Body of pancreas (tissue), 4 donors: ENCODE measurements around the gene SNX25. TPM values are rescaled to one million over a fixed set of nuclear protein-coding genes. Genes with fewer than 3 reads are reported as not detected.
A peak's percentile ranks its signal among the peaks of the same experiment; 100 is the strongest.
"Not testable (repeated sequence)": the region's sequence is repeated elsewhere in the genome, so short reads cannot be mapped to it uniquely, and the experiment has no call there.

Experiments used
- ATAC-seq: fragments of 150-250 bp; one replicate; pipeline ENCODE4 v1.9.1; 2016
- DNase-seq, 4 donors: peaks; one replicate each; pipeline ENCODE4 v3.0.0-alpha.2; 2019
- H3K27ac ChIP-seq, 4 donors: fragments of 200-600 bp; sonication (generic); 1 replicate in 3 of 4; 2 replicates in 1 of 4; pipeline versions ENCODE4 v1.5.1 to v1.6.1; 2016 to 2019; ENCODE audit warnings: mild to moderate bottlenecking in 1 of 4, mixed read lengths in 1 of 4, moderate library complexity in 1 of 4
- H3K27me3 ChIP-seq, 2 donors: fragments of 200-600 bp; sonication (generic); one replicate each; pipeline ENCODE4 v1.6.0; 2016; ENCODE audit warnings: mild to moderate bottlenecking in 1 of 2
- H3K36me3 ChIP-seq, 2 donors: fragments of 200-600 bp; sonication (generic); replicated peaks in 1 of 2; 2 replicates each; pipeline ENCODE4 v1.5.1; 2016; ENCODE audit warnings: low read depth in 2 of 2; ENCODE audit not compliant: insufficient read depth in 1 of 2
- H3K4me1 ChIP-seq: fragments of 200-600 bp; sonication (generic); one replicate; pipeline ENCODE4 v1.6.0; 2016
- H3K4me3 ChIP-seq, 2 donors: fragments of 200-600 bp; sonication (generic); 1 replicate in 1 of 2; 2 replicates in 1 of 2; pipeline ENCODE4 v1.5.1; 2016 to 2019
- H3K9me3 ChIP-seq, 3 donors: fragments of 200-600 bp; sonication (generic); 1 replicate in 2 of 3; 2 replicates in 1 of 3; pipeline ENCODE4 v1.5.1; 2016
- CTCF ChIP-seq, 7 experiments: fragments of 450-650 bp in 4 of 7; fragments of 200-600 bp in 3 of 7; sonication (generic) in 3 of 7; IDR thresholded peaks; one replicate each; pipeline ENCODE4 v1.5.1; 2016 to 2019; ENCODE audit warnings: antibody characterized with exemption in 7 of 7
- POLR2A ChIP-seq, 3 donors: fragments of 450-650 bp; IDR thresholded peaks; one replicate each; pipeline ENCODE4 v1.6.1; 2016; ENCODE audit warnings: antibody characterized with exemption in 3 of 3, mild to moderate bottlenecking in 2 of 3
- WGBS, 2 donors: methylation state at CpG; one replicate each; pipeline ENCODE4 v1.1.5; 2017; 5-methylcytosine and 5-hydroxymethylcytosine counted together
- intact Hi-C: fragments of 100-400 bp; cut with DNase I; formaldehyde crosslinking; loops from one replicate; pipeline ENCODE4 v1.15.1; 2023
- total RNA-seq, 2 donors: library from RNA; depleted of rRNA; stranded (reverse); fragments of >200 nt; gene quantifications; one replicate each; pipeline ENCODE4 v1.1.0, GENCODE V29; 2016

The SNX25 gene
- total RNA-seq, 2 donors from 2014 or later = 16.6 to 25.7 TPM

DNA sequence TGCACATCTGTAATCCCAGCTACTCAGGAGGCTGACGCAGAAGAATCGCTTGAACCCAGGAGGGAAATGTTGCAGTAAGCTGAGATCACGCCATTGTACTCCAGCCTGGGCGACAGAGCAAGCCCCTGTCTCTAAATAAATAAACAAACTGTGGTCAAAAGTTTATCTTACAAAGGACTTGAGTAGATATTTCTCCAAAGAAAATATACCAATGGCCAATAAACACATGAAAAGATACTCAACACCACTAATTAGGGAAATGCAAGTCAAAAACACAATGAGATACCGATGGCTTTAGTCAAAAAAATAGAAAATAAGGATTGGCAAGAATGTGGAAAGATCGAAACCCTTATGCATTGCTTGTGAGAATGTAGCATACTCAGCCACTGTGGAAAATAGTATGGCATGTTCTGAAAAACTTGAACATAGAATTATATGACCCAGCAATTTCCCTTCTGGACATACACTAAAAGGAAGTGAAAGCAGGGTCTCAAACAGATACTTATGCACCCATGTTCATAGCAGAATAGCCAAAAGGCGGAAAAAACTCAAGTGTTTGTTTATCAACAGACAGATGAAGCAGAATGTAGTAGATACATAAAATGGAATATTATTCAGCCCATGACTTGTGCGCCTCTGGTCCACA lies 3.6 kb upstream of the SNX25 start:
- no peak overlapping the region for H3K4me3 ChIP-seq
- 87 to 88% methylated on average over 8 of the region's 8 CpGs for WGBS, 2 donors
- TF ChIP-seq POLR2A (IDR thresholded peaks at IDR 0.05) = no peak
- TF ChIP-seq CTCF (IDR thresholded peaks at IDR 0.05) = no peak
- no peaks in the 10 kb centered on the region for H3K27me3 ChIP-seq
- no peaks in the 10 kb centered on the region for H3K9me3 ChIP-seq
- ATAC-seq (no peak), DNase-seq (no peak)
- no peak overlapping the region for H3K27ac ChIP-seq
- intact Hi-C loops = no loop called here
- H3K4me1 ChIP-seq = peaks cover 29% of the 10 kb centered on the region
- H3K36me3 ChIP-seq = no peaks in the 10 kb centered on the region

GRCh38 chr4:185207466-185207865 lies 1.9 kb upstream of the SNX25 start:
- intact Hi-C loops = no loop called here
- H3K4me3 ChIP-seq = no peak overlapping the region
- no peak for ATAC-seq
- no peak for DNase-seq
- H3K27ac ChIP-seq = no peak overlapping the region
- H3K4me1 ChIP-seq = peaks cover 27% of the 10 kb centered on the region
- H3K36me3 ChIP-seq = no peaks in the 10 kb centered on the region
- H3K9me3 ChIP-seq = no peaks in the 10 kb centered on the region
- WGBS, 2 donors = 89 to 90% methylated on average over 5 of the region's 5 CpGs
- no peaks in the 10 kb centered on the region for H3K27me3 ChIP-seq
- TF ChIP-seq POLR2A (IDR thresholded peaks at IDR 0.05) = no peak

GRCh38 chr4:185209852-185210101 lies 379 bp downstream of the SNX25 start:
- intact Hi-C loops, DNase-seq, H3K36me3 ChIP-seq, H3K9me3 ChIP-seq, H3K27me3 ChIP-seq: not testable (repeated sequence)
- Histone ChIP-seq H3K27ac (peak overlapping the region; percentile 75 to 97 (median 96)), H3K4me3 (peak overlapping the region; percentile 30 to 55), H3K4me1 (peaks cover 14% of the 10 kb centered on the region)
- 1% methylated on average over 35 of the region's 39 CpGs; no CpG with 5 or more reads in 1 of the 2 donors for WGBS, 2 donors
- peak; percentile 44 for ATAC-seq

GRCh38 chr4:185210102-185210981 lies 944 bp downstream of the SNX25 start:
- WGBS, 2 donors = 1% methylated on average over 24 to 70 of the region's 84 CpGs
- peak; percentile 39 to 77 (median 76) for TF ChIP-seq POLR2A (IDR thresholded peaks at IDR 0.05)
- TF ChIP-seq CTCF (IDR thresholded peaks at IDR 0.05) = no peak
- Histone ChIP-seq H3K4me1 (peaks cover 12% of the 10 kb centered on the region), H3K36me3 (no peaks in the 10 kb centered on the region), H3K4me3 (peak overlapping the region; percentile 30 to 55), H3K9me3 (no peaks in the 10 kb centered on the region), H3K27ac (peak overlapping the region; percentile 75 to 97 (median 96)), H3K27me3 (no peaks in the 10 kb centered on the region)
- DNase-seq = peak; percentile 56 to 69 (median 62)
- intact Hi-C loops = no loop called here
- ATAC-seq = peak; percentile 47

DNA sequence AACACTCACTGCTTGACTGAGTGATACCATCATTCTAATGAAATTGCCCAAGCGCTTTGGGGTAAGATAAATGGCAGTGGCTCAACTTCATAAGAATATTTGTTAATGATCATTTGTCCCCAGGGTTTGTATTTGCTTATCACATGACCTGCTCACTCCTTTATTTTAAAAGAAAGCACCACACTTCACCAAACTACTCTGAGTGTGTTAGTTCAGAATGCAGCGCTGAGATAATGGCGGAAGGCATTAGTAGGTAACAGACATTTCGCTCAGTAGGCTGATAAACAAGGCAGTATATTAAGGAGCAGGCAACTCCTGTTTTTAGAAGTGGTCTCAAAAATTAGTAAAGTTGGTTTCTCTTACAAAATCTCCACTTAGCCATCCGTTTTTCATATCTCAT lies 1.6 kb downstream of the SNX25 start:
- Histone ChIP-seq H3K36me3 (no peaks in the 10 kb centered on the region), H3K9me3 (no peaks in the 10 kb centered on the region), H3K27me3 (no peaks in the 10 kb centered on the region), H3K4me3 (peak overlapping the region in 1 of 2 donors; percentile 30), H3K4me1 (peaks cover 16% of the 10 kb centered on the region), H3K27ac (peak overlapping the region; percentile 60 to 97 (median 86))
- intact Hi-C loops = no loop called here
- TF ChIP-seq POLR2A (IDR thresholded peaks at IDR 0.05) = no peak
- TF ChIP-seq CTCF (IDR thresholded peaks at IDR 0.05) = no peak
- WGBS, 2 donors = 12 to 30% methylated on average over 5 of the region's 5 CpGs
- DNase-seq = no peak
- no peak for ATAC-seq
